ENCODE data around the gene LIX1. TPM values are rescaled to one million over a fixed set of nuclear protein-coding genes. Genes with fewer than 3 reads are reported as not detected.

Gene LIX1
- total and polyA plus RNA-seq, 12 donors: 0.03 to 0.33 (median 0.18) TPM; not detected in 9

- intact Hi-C loops (cut with DNase I): no loop called here
Measured at GRCh38 chr5:97063251-97063650, 79.2 kb downstream of the LIX1 start.

DNA sequence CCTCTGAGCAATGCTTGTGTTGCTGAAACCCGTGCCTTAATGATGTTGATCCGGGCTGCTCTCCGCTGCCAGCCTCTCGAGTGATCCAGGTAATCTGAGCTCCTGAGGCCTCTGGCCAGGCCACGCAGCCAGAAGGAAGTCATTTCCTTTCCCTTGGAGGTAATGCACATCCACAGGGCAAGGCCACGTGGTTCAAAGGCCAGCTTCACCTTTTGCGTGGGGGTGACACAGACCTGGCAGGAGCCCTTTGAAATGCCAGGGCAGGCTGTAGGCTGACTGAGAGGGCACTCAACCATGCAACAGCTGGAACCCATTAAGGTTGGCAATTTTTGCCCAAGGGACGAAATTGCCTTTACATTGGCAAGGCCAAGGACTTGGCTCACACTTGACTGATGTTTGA is 80.4 kb downstream of the LIX1 start:
- DNase-seq: no peak
- intact Hi-C loops (cut with DNase I): no loop called here
- Histone ChIP-seq H3K4me3 (no peak overlapping the region), H3K27me3 (no peaks in the 10 kb centered on the region), H3K36me3 (replicated peaks in 1 of 2) (no peaks in the 10 kb centered on the region), H3K4me1 (replicated peaks in 1 of 2) (no peaks in the 10 kb centered on the region), H3K27ac (no peak overlapping the region), H3K9me3 (replicated peaks in 1 of 3) (no peaks in the 10 kb centered on the region)
- WGBS, 4 donors: 80 to 86% (median 83%) methylated on average over 5 to 8 of the region's 8 CpGs
- TF ChIP-seq POLR2A (IDR thresholded peaks at IDR 0.05): no peak
- no peak for TF ChIP-seq CTCF (IDR thresholded peaks at IDR 0.05)

More at GRCh38 chr5:97063251-97063650, 79.2 kb downstream of the LIX1 start:
- 74 to 88% (median 84%) methylated on average over 1 of the region's 1 CpG for WGBS, 4 donors
- no peak for TF ChIP-seq CTCF (IDR thresholded peaks at IDR 0.05)
- TF ChIP-seq POLR2A (IDR thresholded peaks at IDR 0.05): no peak
- DNase-seq: no peak
- Histone ChIP-seq H3K4me1 (replicated peaks in 1 of 2) (no peaks in the 10 kb centered on the region), H3K4me3 (no peak overlapping the region), H3K27ac (no peak overlapping the region), H3K36me3 (replicated peaks in 1 of 2) (no peaks in the 10 kb centered on the region), H3K9me3 (replicated peaks in 1 of 3) (no peaks in the 10 kb centered on the region), H3K27me3 (no peaks in the 10 kb centered on the region)

- Histone ChIP-seq H3K27me3 (no peaks in the 10 kb centered on the region), H3K9me3 (replicated peaks in 1 of 3) (no peaks in the 10 kb centered on the region), H3K27ac (no peak overlapping the region), H3K4me1 (replicated peaks in 1 of 2) (no peaks in the 10 kb centered on the region), H3K36me3 (replicated peaks in 1 of 2) (no peaks in the 10 kb centered on the region), H3K4me3 (no peak overlapping the region)
- DNase-seq: no peak
- WGBS, 4 donors: 84 to 91% (median 87%) methylated on average over 1 of the region's 1 CpG
- intact Hi-C loops (cut with DNase I): no loop called here
- TF ChIP-seq CTCF (IDR thresholded peaks at IDR 0.05) (no peak), POLR2A (IDR thresholded peaks at IDR 0.05) (no peak)
Measured at GRCh38 chr5:97056263-97056662, 86.1 kb downstream of the LIX1 start.

DNA sequence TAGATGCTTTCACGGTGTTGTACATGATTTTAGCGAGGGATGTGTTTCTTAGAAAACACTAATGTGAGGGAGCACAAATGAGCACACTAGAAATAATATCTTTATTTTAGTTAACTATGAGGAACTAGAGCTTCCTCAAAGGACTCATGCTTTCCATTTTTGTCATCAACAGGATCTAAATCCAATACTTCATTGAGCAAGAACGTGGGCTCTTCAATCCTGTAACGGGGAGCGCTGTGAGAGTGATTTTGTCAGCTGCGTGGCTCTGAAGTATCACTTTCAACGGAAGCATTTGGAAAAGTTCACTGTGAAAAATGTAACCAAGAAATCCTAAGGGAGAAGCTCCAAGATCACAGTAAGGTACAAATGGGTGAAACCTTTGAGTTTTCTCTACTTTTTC is 93.2 kb downstream of the LIX1 start:
- Histone ChIP-seq H3K27me3 (no peaks in the 10 kb centered on the region), H3K4me1 (replicated peaks in 1 of 2) (no peaks in the 10 kb centered on the region), H3K36me3 (replicated peaks in 1 of 2) (no peaks in the 10 kb centered on the region), H3K9me3 (replicated peaks in 1 of 3) (no peaks in the 10 kb centered on the region), H3K27ac (no peak overlapping the region), H3K4me3 (no peak overlapping the region)
- intact Hi-C loops (cut with DNase I): no loop called here
- 69 to 84% (median 80%) methylated on average over 7 of the region's 7 CpGs for WGBS, 4 donors
- TF ChIP-seq POLR2A (IDR thresholded peaks at IDR 0.05) (no peak), CTCF (IDR thresholded peaks at IDR 0.05) (no peak)
- no peak for DNase-seq

All from adrenal gland (tissue), 12 donors.